OCI-LY3 (cell line): ENCODE results near the gene ZFAND2A.

Experiments
- EZH2phosphoT487 ChIP-seq: fragments of 200-600 bp; shearing (Covaris generic); IDR thresholded peaks from 2 replicates; pipeline ENCODE4 v1.6.1; 2018; ENCODE audit warnings: antibody characterized with exemption, mixed run types, low read depth
- TF ChIP-seq, protein P1 (sequence below): fragments of 200-600, 300-600 bp; sonication (generic); IDR thresholded peaks from 2 replicates; pipeline ENCODE4 v1.5.1; 2014; ENCODE audit warnings: antibody characterized with exemption, low read length, low read depth

DNA sequence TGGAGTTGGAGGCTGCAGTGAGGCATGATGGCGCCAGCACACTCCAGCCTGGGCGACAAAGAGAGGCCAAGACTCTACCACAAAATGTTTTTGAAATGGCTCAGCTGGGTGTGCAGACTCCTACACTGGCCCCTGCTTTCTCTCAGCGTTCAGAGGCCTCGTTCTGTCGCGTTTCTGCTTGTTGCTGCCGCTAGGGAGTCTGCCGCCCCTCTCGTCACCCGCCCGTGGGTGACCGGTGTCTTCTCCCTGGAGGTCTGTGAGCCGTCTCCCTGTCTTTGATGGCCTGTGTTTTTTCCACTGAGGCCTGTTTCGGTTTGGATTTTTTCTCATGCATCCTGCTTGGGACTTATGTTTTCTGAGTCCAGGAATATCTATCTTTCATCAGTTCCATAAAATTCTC lies 49.1 kb upstream of the ZFAND2A start:
- TF ChIP-seq, protein P1, sequence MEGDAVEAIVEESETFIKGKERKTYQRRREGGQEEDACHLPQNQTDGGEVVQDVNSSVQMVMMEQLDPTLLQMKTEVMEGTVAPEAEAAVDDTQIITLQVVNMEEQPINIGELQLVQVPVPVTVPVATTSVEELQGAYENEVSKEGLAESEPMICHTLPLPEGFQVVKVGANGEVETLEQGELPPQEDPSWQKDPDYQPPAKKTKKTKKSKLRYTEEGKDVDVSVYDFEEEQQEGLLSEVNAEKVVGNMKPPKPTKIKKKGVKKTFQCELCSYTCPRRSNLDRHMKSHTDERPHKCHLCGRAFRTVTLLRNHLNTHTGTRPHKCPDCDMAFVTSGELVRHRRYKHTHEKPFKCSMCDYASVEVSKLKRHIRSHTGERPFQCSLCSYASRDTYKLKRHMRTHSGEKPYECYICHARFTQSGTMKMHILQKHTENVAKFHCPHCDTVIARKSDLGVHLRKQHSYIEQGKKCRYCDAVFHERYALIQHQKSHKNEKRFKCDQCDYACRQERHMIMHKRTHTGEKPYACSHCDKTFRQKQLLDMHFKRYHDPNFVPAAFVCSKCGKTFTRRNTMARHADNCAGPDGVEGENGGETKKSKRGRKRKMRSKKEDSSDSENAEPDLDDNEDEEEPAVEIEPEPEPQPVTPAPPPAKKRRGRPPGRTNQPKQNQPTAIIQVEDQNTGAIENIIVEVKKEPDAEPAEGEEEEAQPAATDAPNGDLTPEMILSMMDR = no peak
- TF ChIP-seq EZH2phosphoT487 = no peak
